ENCODE results near the gene SFMBT1. TPM values are rescaled to one million over a fixed set of nuclear protein-coding genes. Genes with fewer than 3 reads are reported as not detected.
A peak's percentile ranks its signal among the peaks of the same experiment; 100 is the strongest.

The SFMBT1 gene
- polyA plus RNA-seq, 1 of the 3 experiments (the other 2 are of a cell fraction): 0.72 TPM

DNA sequence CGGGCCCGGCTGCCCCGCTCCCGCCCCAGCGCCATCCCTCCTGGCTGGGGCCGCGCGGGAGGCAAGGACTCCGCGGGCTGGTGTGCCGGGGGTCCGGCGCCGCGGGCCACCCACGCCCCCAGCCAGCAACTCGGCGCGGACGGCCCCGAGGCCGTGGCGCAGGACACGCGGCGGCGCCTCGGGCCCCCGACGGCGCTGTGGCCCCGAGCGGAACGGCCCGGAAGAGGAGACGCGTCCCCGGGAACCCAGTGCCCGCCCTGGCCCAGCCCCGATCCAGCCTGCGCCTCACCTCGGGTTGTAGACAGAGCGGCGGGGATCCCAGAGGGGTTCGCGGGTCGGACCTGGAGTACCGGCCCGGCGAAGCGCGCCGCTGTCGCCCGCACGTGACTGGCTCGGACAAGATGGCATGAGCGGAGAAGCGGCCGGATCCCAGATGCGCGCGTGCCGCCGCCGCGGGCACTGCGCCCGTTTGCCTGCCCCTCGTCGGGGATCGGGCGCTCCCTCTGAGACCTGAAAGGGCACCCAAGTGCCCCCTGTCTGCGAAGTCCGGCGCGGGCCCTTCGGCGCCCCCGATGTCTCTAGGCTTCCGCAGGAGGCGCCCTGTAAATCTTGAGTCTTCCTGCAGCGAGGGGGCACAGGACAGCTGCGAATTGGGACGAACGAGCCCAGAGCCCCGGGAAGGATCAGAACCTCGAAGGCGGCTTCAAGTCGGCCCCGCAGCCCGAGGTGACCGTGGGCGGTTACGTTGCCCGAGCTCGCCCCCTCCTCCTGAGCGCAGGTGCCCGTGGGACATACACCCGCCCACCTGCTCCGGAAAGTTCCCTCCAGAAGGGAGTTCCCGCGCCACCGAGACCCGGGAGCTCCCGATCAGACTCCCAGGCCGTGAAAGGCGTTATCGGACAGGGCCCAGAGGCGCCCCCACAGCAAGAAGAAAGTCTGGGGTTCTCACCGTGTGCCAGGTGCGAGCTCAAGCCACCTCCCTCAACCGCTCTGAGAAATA is 598 bp upstream of the SFMBT1 start:
- Histone ChIP-seq H3K36me3 (replicated peaks in 1 of 2; ENCODE audit: control insufficient read depth in 1 of 2, insufficient read depth in 2 of 2, low read length in 1 of 2) (no peaks in the 10 kb centered on the region), H2AFZ (ENCODE audit: low read depth) (peak overlapping the region; percentile 80; the same call in 1 of the 2 replicates), H3K9me2 (no peaks in the 10 kb centered on the region), H3K4me1 (ENCODE audit: control insufficient read depth in 1 of 2, insufficient read depth in 2 of 2, low read depth in 1 of 2, low read length in 1 of 2) (peaks cover 0 to 6% of the 10 kb centered on the region in 2 experiments; a peak in 2 of 4 replicates), H3K9me3 (no peaks in the 10 kb centered on the region), H3K4me3 (ENCODE audit: low read depth in 2 of 2, low read length in 1 of 2) (peak overlapping the region; percentile 75 to 79), H3K9ac (no peak overlapping the region), H3K4me2 (peak overlapping the region; percentile 67), H3K79me2 (ENCODE audit: insufficient read depth) (no peaks in the 10 kb centered on the region; the same call in 1 of the 2 replicates), H4K20me1 (ENCODE audit: insufficient read depth) (no peaks in the 10 kb centered on the region), H3F3A (replicated peaks; ENCODE audit: insufficient read depth) (peaks cover 11% of the 10 kb centered on the region), H3K27me3 (ENCODE audit: insufficient read depth) (no peaks in the 10 kb centered on the region; the same call in 1 of the 2 replicates), H3K27ac (ENCODE audit: low read depth in 2 of 2, low read length in 1 of 2) (no peak overlapping the region)
- peak; percentile 4; the same call in 1 of the 2 replicates for TF ChIP-seq SMC3 (IDR thresholded peaks at IDR 0.05; ENCODE audit: low read depth, low read length)
- TF ChIP-seq MAX (IDR thresholded peaks at IDR 0.05; ENCODE audit: low read depth): 0 out of 2 replicates have a peak, but pooled peaks have one; percentile 32
- peak; percentile 42; the same call in 1 of the 2 replicates for TF ChIP-seq RAD21 (IDR thresholded peaks at IDR 0.05; ENCODE audit: low read length)
- TF ChIP-seq TCF12 (IDR thresholded peaks at IDR 0.05): no peak
- peak; percentile 64 for TF ChIP-seq USF1 (IDR thresholded peaks at IDR 0.05; ENCODE audit: borderline replicate concordance, low read depth)
- TF ChIP-seq FOSL2 (IDR thresholded peaks at IDR 0.05; ENCODE audit: borderline replicate concordance, low read depth): no peak
- peak; percentile 49; the same call in 1 of the 2 replicates for TF ChIP-seq MXI1 (IDR thresholded peaks at IDR 0.05; ENCODE audit: low read depth, low read length)
- TF ChIP-seq CTCF (IDR thresholded peaks at IDR 0.05): peak; percentile 53
- POLR2A ChIA-PET: interaction anchor here (1.1 kb wide), 2 partner anchors 19 to 37 kb away, joined by 4 read pairs; no protein-coding TSS in a partner anchor
- DNase-seq: peak; percentile 87
- 83% methylated on average over 1 of the region's 113 CpGs for WGBS (ENCODE audit: low lambda C conversion rate)
- CTCF ChIA-PET: interaction anchor here (0.7 to 2.5 kb wide), 23 partner anchors 10 to 301 kb away, joined by 3 to 11 read pairs (median 3); no protein-coding TSS in a partner anchor

- DNase-seq: peak; percentile 92
- H3K27ac ChIP-seq (ENCODE audit: low read depth in 2 of 2, low read length in 1 of 2): peak overlapping the region in 1 of 2 experiments; percentile 47; a peak in 1 of 4 replicates
Observed at GRCh38 chr3:53044711-53045517, 959 bp downstream of the SFMBT1 start.

More at GRCh38 chr3:53044711-53045517, 959 bp downstream of the SFMBT1 start:
- H3F3A ChIP-seq (replicated peaks; ENCODE audit: insufficient read depth): peaks cover 11% of the 10 kb centered on the region
- H4K20me1 ChIP-seq (ENCODE audit: insufficient read depth): no peaks in the 10 kb centered on the region
- TF ChIP-seq NFIC (IDR thresholded peaks at IDR 0.05; ENCODE audit: borderline replicate concordance) (no peak), NRF1 (IDR thresholded peaks at IDR 0.05; ENCODE audit: low read depth, low read length) (no peak), RFX5 (IDR thresholded peaks at IDR 0.05; ENCODE audit: low read length) (no peak), GABPA (IDR thresholded peaks at IDR 0.05; ENCODE audit: low read depth) (no peak)
- H3K36me3 ChIP-seq (replicated peaks in 1 of 2; ENCODE audit: control insufficient read depth in 1 of 2, insufficient read depth in 2 of 2, low read length in 1 of 2): no peaks in the 10 kb centered on the region
- H2AFZ ChIP-seq (ENCODE audit: low read depth): peak overlapping the region; percentile 84
- WGBS (ENCODE audit: low lambda C conversion rate): 7% methylated on average over 39 of the region's 101 CpGs
- H3K9ac ChIP-seq: peak overlapping the region; percentile 50; the same call in 1 of the 2 replicates
- H3K27me3 ChIP-seq (ENCODE audit: insufficient read depth): no peaks in the 10 kb centered on the region; the same call in 1 of the 2 replicates
- CTCF ChIA-PET: interaction anchor here (0.6 to 2.5 kb wide), 6 partner anchors 12 to 161 kb away, joined by 3 to 11 read pairs (median 4); no protein-coding TSS in a partner anchor
- POLR2A ChIA-PET: interaction anchor here (1.1 kb wide), 1 partner anchor 17 kb away, joined by 4 read pairs; no protein-coding TSS in a partner anchor
- peak overlapping the region; percentile 61 to 75 for H3K4me3 ChIP-seq (ENCODE audit: low read depth in 2 of 2, low read length in 1 of 2)
- peak overlapping the region; percentile 71 for H3K4me2 ChIP-seq
- H3K9me3 ChIP-seq: no peaks in the 10 kb centered on the region
- no peaks in the 10 kb centered on the region; the same call in 1 of the 2 replicates for H3K79me2 ChIP-seq (ENCODE audit: insufficient read depth)
- peaks cover 0 to 6% of the 10 kb centered on the region in 2 experiments; a peak in 2 of 4 replicates for H3K4me1 ChIP-seq (ENCODE audit: control insufficient read depth in 1 of 2, insufficient read depth in 2 of 2, low read depth in 1 of 2, low read length in 1 of 2)
- H3K9me2 ChIP-seq: no peaks in the 10 kb centered on the region
